ENCODE measurements around the gene NPIPA5.
"Not testable (repeated sequence)": the region's sequence is repeated elsewhere in the genome, so short reads cannot be mapped to it uniquely, and the experiment has no call there.

Gene NPIPA5

GRCh38 chr16:15388060-15388459, 10.0 kb upstream of the NPIPA5 start:
- not testable (repeated sequence) for DNase-seq

GRCh38 chr16:15382810-15383209, 4.7 kb upstream of the NPIPA5 start:
- DNase-seq, result not testable (repeated sequence)

GRCh38 chr16:15357495-15357894, 20.6 kb downstream of the NPIPA5 start:
- DNase-seq, result not testable (repeated sequence)

- not testable (repeated sequence) for DNase-seq
These were observed 23.2 kb downstream of the NPIPA5 start for GRCh38 chr16:15354846-15355245.

- not testable (repeated sequence) for DNase-seq
These were observed 25.2 kb downstream of the NPIPA5 start for GRCh38 chr16:15352852-15353251.

- DNase-seq, result not testable (repeated sequence)
These were observed 26.3 kb downstream of the NPIPA5 start for GRCh38 chr16:15351745-15352144.

- not testable (repeated sequence) for DNase-seq
These were observed 26.8 kb downstream of the NPIPA5 start for GRCh38 chr16:15351251-15351650.

GRCh38 chr16:15348721-15349120, 29.4 kb downstream of the NPIPA5 start:
- not testable (repeated sequence) for DNase-seq

- DNase-seq, result not testable (repeated sequence)
These were observed 35.8 kb downstream of the NPIPA5 start for GRCh38 chr16:15342337-15342736.

- not testable (repeated sequence) for DNase-seq
These were observed 39.1 kb downstream of the NPIPA5 start for GRCh38 chr16:15338986-15339385.

- DNase-seq, result not testable (repeated sequence)
These were observed 40.0 kb downstream of the NPIPA5 start for GRCh38 chr16:15337974-15338605.

- not testable (repeated sequence) for DNase-seq
These were observed 42.5 kb downstream of the NPIPA5 start for GRCh38 chr16:15335609-15336008.

GRCh38 chr16:15333969-15334368, 44.1 kb downstream of the NPIPA5 start:
- DNase-seq, result not testable (repeated sequence)

GRCh38 chr16:15330978-15331377, 47.1 kb downstream of the NPIPA5 start:
- not testable (repeated sequence) for DNase-seq

GRCh38 chr16:15324954-15325353, 53.1 kb downstream of the NPIPA5 start:
- not testable (repeated sequence) for DNase-seq

GRCh38 chr16:15323373-15323772, 54.7 kb downstream of the NPIPA5 start:
- DNase-seq, result not testable (repeated sequence)

GRCh38 chr16:15321221-15321620, 56.9 kb downstream of the NPIPA5 start:
- not testable (repeated sequence) for DNase-seq

GRCh38 chr16:15314562-15314961, 63.5 kb downstream of the NPIPA5 start:
- not testable (repeated sequence) for DNase-seq

Data from NCI-H1092 (cell line).